Measurements from ENCODE around the gene UBE4A.

GRCh38 chr11:118325283-118325682 lies 34.1 kb upstream of the UBE4A start:
- TF ChIP-seq EZH2phosphoT487 (conservative IDR thresholded peaks at IDR 0.05; ENCODE audit: low read length) (no peak), CTCF (IDR thresholded peaks at IDR 0.05; ENCODE audit: insufficient read depth, low read length, poor library complexity, severe bottlenecking) (no peak)

All from SU-DHL-6 (cell line).